K562 treated with DMSO at 1 percent for 24 hours (cell line): ENCODE results near the gene CCNK. TPM values are rescaled to one million over a fixed set of nuclear protein-coding genes. Genes with fewer than 3 reads are reported as not detected.

Experiments used
- total RNA-seq: library from RNA; unstranded; fragments of 300-600 nt; gene quantifications from 2 replicates; pipeline ENCODE4 v1.2.3, GENCODE V29; 2022; ENCODE audit warnings: low read depth; ENCODE audit not compliant: insufficient read depth

The CCNK gene
- 24.2 and 29.2 TPM in 2 replicates for total RNA-seq

GRCh38 chr14:99480917-99481744, at the start of gene CCNK:
CCNK (plus strand) TSS chr14:99481409; CDS start chr14:99492678, 11,269 bp downstream.

GRCh38 chr14:99479906-99480869, 1.0 kb upstream of the CCNK start, which contains the start of gene SETD3:
SETD3 (minus strand) TSS chr14:99480859; CDS start chr14:99465805, 15,054 bp downstream.

Other genes starting within 250 kb of the CCNK start
- not detected in 2 replicates for gene BCL11B, start 209.2 kb upstream of the CCNK start, total RNA-seq
- gene SETD3, start 550 bp upstream of the CCNK start, total RNA-seq: 19.0 and 20.9 TPM in 2 replicates
- gene CCDC85C, start 122.8 kb downstream of the CCNK start, total RNA-seq: 12.3 and 13.1 TPM in 2 replicates
- 0.05 TPM in 1 of 2 replicates, not detected in the other for gene HHIPL1, start 163.7 kb downstream of the CCNK start, total RNA-seq
- not detected in 2 replicates for gene CYP46A1, start 202.9 kb downstream of the CCNK start, total RNA-seq